COLO668 (cell line): ENCODE measurements around the gene RNASE13.
A peak's percentile ranks its signal among the peaks of the same experiment; 100 is the strongest.
"Not testable (repeated sequence)": the region's sequence is repeated elsewhere in the genome, so short reads cannot be mapped to it uniquely, and the experiment has no call there.

Experiments
- DNase-seq: peaks from one replicate; lab custom pipeline; 2025; ENCODE audit not compliant: unreplicated experiment; lab: John Stamatoyannopoulos, UW

Gene RNASE13

DNA sequence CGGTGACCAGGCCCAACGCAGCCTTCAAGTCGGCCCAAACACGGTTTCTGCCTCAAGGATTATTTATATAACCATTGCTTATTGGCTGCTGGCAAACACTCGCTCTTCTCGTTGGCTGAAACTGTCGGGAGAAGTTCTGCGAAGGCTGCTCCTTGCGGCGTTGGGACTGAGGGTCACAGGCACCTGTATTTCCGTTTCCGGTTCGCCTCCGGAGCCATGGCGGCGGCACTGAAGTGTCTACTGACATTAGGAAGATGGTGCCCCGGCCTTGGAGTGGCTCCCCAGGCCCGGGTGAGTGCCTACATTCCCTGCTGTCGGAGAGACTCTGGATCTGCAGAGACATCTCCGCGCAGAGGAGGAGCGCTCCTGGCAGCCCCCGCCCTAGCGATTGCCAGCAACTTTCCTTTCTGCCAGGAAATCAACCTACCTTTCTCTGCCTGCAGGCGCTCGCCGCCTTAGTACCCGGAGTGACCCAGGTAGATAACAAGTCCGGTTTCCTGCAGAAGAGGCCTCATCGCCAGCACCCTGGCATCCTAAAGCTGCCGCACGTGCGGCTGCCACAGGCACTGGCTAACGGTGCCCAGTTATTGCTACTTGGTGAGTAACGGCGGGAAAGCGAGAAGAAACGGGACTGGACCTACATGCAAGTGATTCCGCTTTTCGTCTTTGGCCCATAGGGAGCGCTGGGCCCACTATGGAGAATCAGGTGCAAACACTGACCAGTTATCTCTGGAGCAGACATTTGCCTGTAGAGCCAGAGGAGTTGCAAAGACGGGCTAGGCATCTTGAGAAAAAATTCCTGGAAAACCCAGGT is 44.6 kb downstream of the RNASE13 start, which contains the start of gene METTL17:
METTL17 (plus strand) TSS at position 194 of the 814 bp plus-strand sequence; CDS start at position 217, 23 bp downstream.
- peak; percentile 88 for DNase-seq

DNA sequence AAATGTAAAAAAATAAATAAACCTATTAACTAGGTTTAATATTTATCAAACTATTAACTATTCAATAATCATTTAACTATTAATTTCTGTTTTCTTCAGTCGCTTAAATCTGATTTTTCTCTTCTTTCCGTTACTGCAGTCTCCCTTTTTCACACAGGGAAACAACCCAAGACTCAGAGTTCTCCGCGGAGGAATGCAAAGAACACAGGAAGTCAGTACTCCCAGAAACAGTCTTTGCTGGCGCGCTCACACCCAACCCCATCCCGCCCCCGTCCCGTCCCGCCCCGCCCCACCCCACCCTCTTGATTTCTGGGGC is 45.2 kb downstream of the RNASE13 start:
- DNase-seq: no peak

- no peak for DNase-seq
Observed at GRCh38 chr14:20988717-20989470, 45.7 kb downstream of the RNASE13 start.

- no peak for DNase-seq
Observed at GRCh38 chr14:20986811-20987210, 47.8 kb downstream of the RNASE13 start.

- DNase-seq: not testable (repeated sequence)
Observed at GRCh38 chr14:20985650-20986049, 49.0 kb downstream of the RNASE13 start.
